ENCODE results near the gene METTL6.
"Not testable (repeated sequence)": the region's sequence is repeated elsewhere in the genome, so short reads cannot be mapped to it uniquely, and the experiment has no call there.

The METTL6 gene

DNA sequence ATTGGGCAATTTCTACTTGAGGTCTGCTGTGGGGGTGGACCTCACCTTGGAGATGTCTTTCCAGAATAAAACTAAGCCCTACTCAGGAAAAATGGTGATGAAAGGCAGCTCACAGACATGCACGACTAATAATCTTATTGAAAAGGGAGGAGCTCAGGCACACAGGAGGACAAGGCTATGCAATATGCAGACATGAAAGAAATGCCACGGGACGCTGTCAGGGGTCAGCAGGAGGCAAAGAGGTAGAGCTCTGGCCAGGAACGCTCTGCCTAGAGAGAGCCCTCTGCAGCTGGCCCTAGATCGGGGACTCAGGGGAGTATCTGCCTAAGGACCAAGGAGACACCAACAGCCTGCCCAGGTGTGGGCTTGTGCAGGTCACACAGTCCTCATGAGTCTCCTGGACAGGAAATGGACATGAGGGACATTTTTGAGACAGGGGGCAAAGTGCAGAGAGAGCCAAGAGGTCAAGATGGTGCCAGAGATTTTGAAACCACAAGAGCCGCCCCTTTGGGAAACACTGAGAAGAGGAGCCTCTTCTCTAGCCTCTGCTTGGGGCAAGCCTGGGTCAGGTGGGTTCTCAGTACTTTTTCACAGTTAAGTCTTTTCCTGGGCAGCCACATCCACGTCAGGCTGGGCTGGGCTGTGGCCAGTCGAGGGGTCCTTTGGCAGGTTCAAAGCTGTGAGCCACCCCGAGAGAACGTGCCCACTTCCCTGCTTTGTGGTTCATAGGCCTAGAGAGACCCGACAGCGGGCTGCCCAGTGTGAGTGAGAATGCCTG lies 23.3 kb upstream of the METTL6 start:
- DNase-seq = no peak

DNA sequence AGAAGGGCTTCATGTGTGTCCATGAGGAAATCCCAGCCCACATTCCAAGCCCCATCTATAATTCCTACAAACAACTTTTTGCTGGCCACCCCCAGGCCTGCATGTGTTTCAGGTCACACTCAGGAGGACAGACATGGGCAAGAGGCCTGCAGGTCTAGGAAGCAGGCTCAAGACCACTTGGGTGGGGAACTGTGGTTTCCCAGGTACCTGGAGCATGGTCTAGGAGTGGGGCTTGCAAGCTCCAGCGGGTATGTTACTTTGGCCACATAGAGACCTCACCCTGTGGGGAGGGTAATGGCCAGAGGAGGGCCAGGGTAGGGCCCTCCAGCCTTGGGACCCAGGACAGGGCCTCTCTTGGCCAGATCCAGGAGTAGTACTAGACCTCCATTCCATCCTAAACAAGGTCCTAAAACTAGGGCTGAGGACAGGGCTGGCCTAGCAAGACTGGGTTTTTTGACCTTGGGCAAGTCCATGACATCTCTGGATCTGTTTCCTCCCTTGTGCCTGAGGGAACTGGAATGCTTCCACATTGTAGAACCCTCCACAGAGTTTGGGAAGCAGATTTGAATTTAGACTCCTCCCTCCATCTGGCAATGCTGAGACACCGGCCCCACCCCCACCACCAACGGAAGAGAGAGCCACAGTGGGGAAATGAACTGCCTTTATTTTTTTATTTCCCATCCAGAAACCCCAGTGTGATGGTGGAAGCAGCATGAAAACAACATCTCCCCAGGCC lies 22.3 kb upstream of the METTL6 start:
- no peak for DNase-seq

DNA sequence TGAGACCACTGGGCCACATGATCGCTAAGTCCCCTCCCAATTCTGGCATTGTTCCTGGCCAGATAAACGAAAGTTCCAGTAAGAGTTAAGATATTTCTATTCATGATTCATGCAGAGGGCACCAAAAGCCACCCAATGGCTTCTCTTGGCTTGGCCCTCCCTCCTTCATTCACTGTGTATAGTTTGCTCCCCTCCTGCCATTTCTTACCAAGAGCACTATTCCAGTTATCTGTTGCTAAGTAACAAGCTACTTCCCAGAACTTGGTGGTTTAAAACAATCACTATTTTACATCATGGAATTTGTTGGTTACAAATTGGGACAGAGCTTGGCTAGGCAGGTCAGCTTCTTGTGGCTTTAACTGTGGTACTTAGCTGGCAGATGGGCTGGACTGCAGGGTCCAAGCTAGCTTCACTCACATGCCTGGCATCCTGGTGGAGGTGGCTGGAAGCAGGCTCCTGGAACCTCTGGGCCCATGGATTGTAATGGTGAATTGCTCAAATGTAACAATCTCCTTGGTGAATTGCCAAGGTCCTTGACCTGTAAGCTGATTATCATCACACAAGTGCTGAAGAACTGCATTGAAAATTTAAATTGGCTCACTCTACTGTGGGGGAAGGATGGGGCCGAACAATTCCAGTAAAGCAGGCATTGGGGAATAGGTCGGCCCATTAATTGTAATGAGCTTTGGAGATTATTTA lies 16.6 kb upstream of the METTL6 start:
- no peak for DNase-seq

DNA sequence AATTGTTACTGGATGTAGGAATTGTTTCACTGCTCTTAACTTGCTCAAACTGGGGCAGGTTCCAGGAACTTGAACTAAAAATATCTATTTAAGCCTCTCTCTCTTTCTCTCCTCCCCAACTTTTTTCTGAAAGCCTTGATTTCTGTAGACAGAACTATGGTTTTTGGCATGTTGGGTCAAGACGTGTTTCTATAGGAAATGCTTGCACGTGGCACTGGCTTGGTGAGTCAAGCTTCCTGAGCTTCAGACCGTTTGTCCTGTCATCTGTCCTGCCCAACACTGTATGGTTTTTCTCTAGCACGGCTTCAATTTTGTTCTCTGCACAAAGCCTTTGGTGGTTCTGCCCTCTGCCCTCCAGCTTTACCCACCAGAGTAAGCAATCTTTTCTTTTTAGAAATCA lies 13.5 kb upstream of the METTL6 start:
- no peak for DNase-seq

DNA sequence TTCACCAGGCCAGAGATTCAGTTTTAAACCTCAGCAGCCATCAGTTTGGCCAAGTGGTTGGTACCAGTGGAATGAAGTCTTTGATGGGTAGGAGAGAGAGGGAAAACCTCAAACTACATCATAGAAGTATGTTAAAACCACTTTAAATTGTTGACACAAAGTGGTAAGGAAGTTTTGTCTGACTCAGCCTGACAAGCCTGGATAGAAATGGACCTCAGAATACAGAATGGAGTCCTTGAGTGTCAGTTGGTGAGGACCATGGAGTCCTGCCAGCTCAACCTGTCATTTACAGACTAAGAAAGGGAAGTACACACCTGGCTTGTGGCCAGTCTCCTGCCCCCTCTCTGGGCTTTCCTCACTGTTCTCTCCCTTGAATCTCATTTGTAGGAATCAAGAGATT lies 12.1 kb upstream of the METTL6 start:
- DNase-seq = no peak

DNA sequence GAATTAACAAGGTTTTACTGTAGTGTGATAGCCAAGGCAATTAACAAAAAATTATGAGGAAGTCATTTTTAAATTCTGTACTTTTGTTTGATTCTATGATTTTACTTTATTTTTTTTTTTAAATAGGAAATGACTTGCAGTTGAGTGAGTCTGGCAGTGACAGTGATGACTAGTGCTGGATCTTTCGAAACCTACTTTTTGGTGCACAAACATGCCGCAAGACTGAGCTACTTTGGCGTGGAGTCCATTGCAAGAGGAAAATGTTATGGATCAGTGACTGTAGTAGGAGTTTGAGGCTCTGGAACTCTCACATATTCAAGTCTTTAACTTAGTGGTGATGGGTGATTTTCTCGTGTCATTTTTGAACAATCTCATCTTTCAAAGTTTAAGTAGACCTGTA lies 11.6 kb upstream of the METTL6 start:
- DNase-seq = no peak

DNA sequence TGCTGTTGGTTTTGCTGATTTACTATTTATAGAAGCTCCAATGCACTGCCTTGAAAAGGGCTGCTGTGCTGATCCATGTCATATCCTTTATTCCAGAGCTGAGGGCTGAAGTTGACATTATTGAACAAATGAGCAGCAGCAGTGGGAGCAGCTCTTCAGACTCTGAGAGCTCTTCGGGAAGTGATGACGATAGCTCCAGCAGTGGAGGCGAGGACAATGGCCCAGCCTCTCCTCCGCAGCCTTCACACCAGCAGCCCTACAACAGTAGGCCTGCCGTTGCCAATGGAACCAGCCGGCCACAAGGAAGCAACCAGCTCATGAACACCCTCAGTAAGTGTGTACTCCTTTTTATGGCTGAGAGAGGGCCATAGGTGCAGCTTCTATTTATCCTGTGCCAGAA lies 8.9 kb upstream of the METTL6 start:
- DNase-seq = no peak

DNA sequence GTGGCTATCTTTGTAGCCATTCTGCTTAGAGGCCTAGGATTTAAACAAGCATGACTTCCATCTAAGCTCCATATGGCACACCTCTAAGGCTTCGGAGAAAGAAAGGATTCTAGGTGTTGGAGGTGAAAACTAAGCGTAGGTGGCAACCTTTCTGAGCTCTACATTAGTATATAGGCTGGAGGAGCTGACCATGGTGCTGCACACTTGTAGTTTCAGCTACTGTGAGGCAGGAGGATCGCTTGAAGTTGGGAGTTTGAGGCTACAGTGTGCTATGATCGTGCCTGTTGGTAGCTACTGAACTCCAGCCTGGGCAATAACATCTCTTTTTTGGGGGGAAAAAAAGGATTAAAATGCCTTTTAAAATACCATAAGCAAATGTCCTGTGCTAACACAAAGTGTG lies 7.4 kb upstream of the METTL6 start:
- no peak for DNase-seq

DNA sequence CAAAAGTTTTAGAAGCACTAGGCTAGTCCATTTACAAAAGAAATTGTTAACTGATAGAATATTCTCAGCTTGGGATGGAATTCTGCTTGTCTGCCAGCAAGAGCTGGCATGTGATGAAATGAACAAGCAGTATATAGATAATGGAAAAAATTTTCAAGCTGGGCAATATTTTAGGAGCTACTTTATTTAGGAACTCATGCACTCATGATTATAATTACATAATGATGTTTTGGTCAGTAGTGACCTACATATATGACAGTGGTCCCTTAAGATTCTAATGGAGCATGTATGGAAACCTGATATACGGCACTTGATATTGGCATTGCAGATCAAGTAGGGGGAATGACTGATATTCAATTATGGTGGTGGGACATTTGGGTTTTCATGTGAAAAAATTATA lies 6.2 kb upstream of the METTL6 start:
- no peak for DNase-seq

DNA sequence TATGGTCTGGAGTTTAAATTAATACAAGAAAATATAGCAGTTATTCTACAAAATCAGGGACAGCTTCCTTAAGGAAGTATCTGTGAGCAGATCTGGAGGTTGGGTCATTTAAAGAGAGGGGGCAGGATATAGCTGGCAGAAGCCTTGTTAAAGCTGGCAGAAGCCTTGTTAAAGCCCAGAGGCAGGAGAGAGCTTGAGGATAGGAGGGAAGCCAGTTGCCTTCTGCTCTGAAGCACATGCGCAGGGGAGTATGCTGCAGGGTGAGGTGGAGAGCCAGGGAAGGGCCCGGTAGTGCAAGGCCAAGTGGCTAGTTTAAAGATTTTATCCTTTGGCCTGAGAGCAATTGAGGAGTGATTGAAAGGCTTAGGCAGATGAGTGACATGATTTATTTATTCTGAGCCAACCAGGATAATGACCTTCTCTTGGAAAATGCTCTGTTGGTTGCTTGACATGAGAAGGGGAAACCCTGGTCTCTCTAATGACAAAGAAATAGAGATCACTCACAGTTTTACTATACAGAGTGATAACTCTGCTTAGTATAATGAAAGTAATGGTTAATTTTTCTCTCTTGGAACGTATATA lies 4.0 kb upstream of the METTL6 start:
- DNase-seq = no peak

DNA sequence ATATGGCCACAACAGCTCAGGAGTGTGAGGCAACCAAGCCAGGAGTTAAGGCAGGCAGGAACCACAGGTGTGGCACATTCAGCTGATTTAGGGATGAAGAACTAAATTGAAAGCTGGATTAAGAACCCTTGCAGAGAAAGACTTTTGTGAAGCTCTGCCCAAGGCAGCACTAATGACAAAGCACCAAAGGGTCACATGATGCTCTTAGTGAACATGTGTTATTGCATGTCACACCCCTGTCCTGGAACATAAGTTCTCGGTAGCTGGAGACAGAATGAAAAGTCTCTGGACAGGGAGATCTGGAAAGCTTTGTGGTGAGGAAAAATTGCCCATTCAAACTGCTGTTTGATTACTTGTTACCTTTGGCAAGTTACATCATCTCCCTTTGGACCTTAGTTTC lies 3.3 kb upstream of the METTL6 start:
- DNase-seq = no peak

DNA sequence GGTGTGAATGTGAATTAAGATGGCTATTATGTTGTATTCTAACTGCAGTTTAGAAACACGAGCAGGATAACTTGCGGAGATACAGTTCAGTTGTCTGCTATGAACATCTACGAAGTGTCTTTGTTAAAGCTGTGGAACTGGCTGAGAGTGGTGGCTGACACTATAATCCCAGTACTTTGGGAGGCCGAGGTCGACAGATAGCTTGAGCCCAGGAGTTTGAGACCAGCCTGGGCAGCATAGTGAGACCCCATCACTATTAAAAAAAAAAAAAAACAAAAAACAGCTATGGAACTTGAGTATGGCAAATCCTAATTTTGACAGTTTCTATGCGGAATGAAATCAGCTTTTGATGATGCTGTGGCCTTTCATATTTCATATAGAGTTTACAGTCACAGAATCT lies 1.7 kb upstream of the METTL6 start:
- DNase-seq = no peak

DNA sequence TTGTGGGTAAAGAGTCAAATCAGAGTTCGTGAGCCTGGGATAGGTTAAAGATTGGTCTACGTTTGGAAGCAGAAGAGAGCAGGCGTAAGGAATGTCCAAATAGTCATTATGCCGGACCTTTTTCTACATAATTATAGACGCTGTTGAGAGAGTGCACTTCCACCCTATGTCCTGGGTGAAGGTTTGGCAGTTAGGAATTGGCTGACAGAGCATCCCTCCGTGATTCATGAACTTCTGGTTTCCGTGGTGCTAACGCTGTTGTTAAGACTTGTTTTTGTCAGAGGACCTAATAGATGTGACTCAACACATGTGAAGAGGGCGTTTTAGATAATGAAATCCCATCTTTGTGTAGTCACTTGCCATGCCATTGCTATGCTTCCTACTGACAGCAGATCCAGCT lies 1.2 kb upstream of the METTL6 start:
- no peak for DNase-seq

DNA sequence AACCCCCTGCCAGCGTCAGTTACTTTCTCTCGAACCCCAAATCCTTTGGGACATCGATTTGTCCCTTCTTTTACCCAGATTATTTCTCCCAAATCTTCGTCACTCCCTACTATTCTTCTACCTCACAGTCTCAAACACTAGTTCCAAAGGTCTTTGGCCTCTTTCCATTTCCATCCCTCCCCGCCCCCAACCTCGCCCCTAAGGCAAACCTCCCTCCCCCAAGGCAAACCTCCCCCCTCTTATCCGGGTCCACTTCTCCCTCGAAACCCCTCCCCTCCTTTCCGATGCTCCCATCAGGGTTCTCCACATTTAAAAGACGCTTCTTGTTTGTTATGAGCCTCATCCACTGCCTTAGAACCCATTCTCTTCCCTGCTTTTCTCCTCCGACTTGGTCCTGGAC lies 637 bp upstream of the METTL6 start:
- no peak for DNase-seq

DNA sequence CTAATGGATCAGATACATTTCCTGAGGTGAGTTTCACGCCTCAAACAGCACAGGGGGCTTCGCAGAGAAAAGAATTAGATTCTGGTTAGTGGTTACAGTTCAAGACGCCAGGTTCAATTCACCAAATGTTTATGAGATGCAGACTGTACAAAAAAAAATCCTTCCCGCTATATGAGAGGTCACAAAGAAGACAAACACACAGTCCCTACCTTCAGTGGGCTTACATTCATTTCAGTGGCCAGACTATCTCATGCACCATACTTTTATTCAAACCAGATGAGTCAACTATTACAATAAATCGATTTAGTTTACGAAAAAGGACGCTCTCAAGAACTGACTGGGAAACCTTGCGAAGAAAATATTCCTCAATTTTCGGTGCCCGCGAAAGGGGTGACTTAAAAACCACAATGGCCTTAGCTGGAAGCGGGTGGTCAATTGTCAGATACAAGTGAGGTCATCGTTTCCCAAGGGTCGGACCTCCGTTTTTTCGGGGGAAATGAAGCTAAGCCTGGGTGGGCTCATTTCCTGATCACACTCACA lies 695 bp downstream of the METTL6 start:
- DNase-seq = no peak

DNA sequence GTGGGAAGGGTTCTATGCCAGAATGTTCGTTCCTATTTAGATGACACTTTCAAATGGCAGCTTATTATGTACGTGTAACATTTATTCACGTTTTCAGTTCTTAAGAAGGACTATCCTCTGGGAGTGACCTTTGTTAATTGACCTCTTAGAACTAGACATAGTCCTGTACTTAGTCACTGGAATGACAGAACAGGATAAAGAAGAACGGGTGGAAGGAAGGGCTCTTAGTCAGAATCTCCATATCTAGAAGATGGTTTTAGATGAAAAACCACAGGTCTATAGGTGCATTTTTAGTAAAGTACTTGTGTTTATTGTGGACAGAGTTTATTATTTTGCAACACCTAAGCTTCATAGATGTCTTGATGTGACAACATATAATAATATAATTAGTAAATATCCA lies 6.5 kb downstream of the METTL6 start:
- no peak for DNase-seq

DNA sequence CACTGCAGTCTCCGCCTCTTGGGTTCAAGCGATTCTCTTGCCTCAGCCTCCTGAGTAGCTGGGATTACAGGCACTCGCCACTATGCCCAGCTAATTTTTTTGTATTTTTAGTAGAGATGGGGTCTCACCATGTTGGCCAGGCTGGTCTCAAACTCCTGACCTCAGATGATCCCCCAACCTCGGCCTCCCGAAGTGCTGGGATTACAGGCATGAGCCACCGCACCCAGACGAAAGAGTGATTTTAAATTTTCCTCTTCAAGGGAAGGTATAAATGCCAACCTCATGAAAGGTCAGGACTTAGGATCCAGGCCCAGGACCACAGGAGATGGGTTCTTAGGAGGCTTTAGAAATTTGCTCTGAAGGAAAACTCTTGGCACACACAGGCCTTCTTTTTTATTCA lies 16.4 kb downstream of the METTL6 start:
- DNase-seq = not testable (repeated sequence)

DNA sequence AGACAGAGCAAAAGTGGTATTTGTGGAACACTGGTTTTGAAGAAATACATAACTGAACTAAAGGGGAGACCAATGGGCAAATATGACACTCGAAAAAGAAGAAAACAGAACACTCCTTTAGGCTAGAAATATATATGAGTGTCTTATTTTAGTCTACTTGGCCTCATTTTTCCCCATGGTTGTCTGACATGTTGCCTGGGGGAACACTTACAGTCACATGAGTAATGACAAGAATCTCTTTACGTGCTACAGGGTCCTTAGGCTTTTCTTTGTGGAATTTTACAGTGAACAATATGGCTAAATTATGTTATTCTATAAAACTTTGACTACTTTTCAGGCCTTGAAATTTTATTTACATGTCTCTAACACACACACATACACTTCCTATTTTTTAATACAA lies 17.6 kb downstream of the METTL6 start:
- no peak for DNase-seq

DNA sequence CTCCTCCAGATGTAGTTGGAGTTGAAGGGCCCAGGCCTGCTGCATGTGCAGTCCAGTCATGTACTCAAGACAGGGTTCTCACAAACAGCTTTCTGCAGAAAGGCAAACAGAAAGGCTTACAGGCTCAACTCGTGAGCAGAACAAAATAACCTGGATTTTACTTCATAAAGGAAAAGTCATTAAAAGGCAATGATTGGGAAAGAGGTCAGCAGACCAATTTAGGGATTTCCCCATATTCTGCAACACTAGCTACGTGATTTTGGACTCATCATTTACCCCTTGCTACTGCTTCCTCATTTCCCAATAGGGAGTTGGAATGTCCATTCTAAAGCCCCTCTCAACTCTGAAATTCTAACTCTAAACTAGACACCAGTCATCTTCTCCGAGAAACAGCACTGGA lies 18.1 kb downstream of the METTL6 start:
- no peak for DNase-seq

DNA sequence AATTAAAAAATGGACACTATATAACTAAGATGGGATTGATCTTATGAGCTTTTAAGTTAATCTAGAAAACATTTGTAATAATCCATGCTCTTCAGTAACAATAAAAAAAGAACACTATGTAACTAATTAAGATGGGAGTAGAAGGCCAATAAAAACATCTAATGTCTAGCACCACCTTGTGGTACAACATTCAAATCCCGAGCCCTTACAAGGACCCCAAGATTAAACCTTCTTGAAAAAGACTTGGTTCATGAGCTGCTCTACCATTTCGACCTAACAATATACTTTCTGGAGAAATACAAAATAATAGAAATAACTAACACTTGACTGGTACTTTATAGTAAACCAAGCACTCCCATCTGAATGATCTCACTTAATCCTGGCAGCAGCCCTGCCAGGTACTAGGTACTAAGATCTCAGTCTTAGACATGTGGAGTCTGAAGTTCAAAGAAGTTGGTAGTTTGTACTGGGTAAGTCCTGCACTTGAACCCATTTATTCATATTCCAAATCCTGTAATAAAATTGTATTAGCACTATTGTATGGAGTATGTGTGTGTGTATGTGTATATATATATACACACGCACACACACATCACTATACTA lies 21.8 kb downstream of the METTL6 start:
- no peak for DNase-seq

DNA sequence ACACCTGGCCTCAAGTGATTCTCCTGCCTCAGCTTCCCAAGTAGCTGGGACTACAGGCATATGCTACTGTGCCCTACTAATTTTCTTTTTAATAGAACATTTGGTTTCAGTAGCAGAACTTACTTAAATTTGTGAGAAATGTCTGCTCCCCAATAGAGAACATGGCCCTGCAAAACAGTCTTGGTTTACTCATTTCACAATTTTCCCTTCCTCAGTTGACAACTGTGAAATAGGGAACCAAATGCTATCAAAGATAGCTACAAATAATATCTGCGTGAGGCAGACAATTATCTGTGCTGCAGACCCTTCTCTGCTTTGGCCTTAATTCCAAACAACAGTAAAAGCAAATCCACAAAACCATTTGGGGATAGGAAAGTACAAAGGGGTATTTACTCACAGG lies 22.6 kb downstream of the METTL6 start:
- DNase-seq = no peak

DNA sequence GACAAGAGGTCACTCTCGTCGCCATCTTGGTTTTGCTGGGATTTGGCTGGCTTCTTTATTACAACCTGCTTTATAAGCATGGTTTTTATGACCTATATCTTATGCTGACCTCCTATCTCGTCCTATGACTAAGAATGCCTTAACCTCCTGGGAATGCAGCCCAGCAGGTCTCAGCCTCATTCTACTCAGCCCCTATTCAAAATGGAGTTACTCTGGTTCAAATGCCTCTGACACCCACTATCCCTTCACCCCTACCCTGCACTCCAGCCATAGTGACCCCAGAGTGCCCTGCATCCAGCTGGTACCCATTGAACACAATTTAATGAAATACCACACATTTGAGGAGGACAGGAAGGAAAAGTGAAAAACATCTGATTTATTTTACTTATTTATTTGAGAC lies 23.4 kb downstream of the METTL6 start:
- DNase-seq = no peak

DNA sequence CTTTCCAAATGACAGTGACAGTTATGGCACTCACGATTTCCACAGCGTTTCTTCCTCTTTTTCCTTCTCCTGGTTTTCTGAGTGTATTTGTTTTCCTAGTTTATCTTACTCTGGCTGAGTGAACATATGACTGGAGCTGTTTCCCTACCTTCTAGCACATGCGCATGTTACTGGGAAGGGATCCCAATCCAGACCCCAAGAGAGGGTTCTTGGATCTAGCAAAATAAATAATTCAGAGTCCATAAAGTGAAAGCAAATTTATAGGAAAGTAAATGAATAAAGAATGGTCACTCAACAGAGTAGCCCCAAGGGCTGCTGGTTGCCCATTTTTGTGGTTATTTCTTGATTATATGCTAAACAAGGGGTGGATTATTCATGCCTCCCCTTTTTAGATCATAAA lies 23.8 kb downstream of the METTL6 start:
- DNase-seq = no peak

Measured in activated T-cell treated with anti-CD3 and anti-CD28 coated beads for 4 hours (primary cell).